Naive thymus-derived CD8-positive, alpha-beta T cell (primary cell): ENCODE results near the gene BANP. TPM values are rescaled to one million over a fixed set of nuclear protein-coding genes. Genes with fewer than 3 reads are reported as not detected.
A peak's percentile ranks its signal among the peaks of the same experiment; 100 is the strongest.
"Not testable (repeated sequence)": the region's sequence is repeated elsewhere in the genome, so short reads cannot be mapped to it uniquely, and the experiment has no call there.

Experiments
- ATAC-seq, 2 donors: fragments of 150-1000 bp; cut with Tn5 transposase in 1 of 2; sonication (Bioruptor Pico), chemical (Tn5 transposase) in 1 of 2; 1 replicate in 1 of 2; 2 replicates in 1 of 2; pipeline ENCODE4 v1.10.0; 2021; ENCODE audit warnings: mild to moderate bottlenecking in 2 of 2, moderate library complexity in 2 of 2
- POLR2A ChIA-PET: fragments of 350-600 bp; sonication (Branson Sonifier 250); formaldehyde crosslinking; loops from one replicate; lab custom pipeline; 2021; ENCODE audit warnings: antibody characterized with exemption; lab: Charles Lee
- DNase-seq, 10 donors: peaks; one replicate each; pipeline versions ENCODE4 v3.0.0 to v3.0.0-alpha.2; 2020 to 2022
- H3K27ac Mint-ChIP-seq, 10 donors: one replicate each; pipeline ENCODE4 v1.8.0; 2020 to 2022; ENCODE audit warnings: mild to moderate bottlenecking in 10 of 10, mixed read lengths in 10 of 10, moderate library complexity in 4 of 10, inconsistent platforms in 1 of 10
- H3K27me3 Mint-ChIP-seq, 5 donors: one replicate each; pipeline ENCODE4 v1.8.0; 2021 to 2022; ENCODE audit warnings: mixed read lengths in 5 of 5
- H3K36me3 Mint-ChIP-seq, 3 donors: one replicate each; pipeline ENCODE4 v1.8.0; 2020 to 2022; ENCODE audit warnings: mixed read lengths in 3 of 3, mild to moderate bottlenecking in 2 of 3, inconsistent platforms in 1 of 3
- H3K4me1 Mint-ChIP-seq, 4 donors: one replicate each; pipeline ENCODE4 v1.8.0; 2021 to 2022; ENCODE audit warnings: mixed read lengths in 4 of 4
- H3K4me3 Mint-ChIP-seq, 10 donors: one replicate each; pipeline ENCODE4 v1.8.0; 2020 to 2022; ENCODE audit warnings: mild to moderate bottlenecking in 10 of 10, mixed read lengths in 10 of 10, moderate library complexity in 6 of 10, inconsistent platforms in 1 of 10
- H3K9me3 Mint-ChIP-seq, 9 donors: one replicate each; pipeline ENCODE4 v1.8.0; 2020 to 2022; ENCODE audit warnings: mixed read lengths in 9 of 9, mild to moderate bottlenecking in 3 of 9, inconsistent platforms in 1 of 9, moderate library complexity in 1 of 9
- polyA plus RNA-seq, 3 donors: library from polyadenylated mRNA; unstranded; fragments of 300-500 nt; fragmentation: Illumina TruSeq; gene quantifications; one replicate each; pipeline ENCODE4 v1.2.3, GENCODE V29; 2021
- total RNA-seq, 8 experiments: library from RNA in 2 of 8; stranded (reverse) in 2 of 8; gene quantifications; one replicate each; pipeline ENCODE4 v1.2.3 and lab custom pipeline; 2021 to 2026

Gene BANP
- total and polyA plus RNA-seq, 5 experiments from 2014 or later = 13.4 to 89.4 (median 29.1) TPM

GRCh38 chr16:87966064-87966645 is 14.9 kb downstream of the BANP start:
- H3K27me3 Mint-ChIP-seq = no peaks in the 10 kb centered on the region
- ATAC-seq = no peak
- H3K4me1 Mint-ChIP-seq = peaks cover 44 to 75% (median 74%) of the 10 kb centered on the region in 4 donors
- peak overlapping the region in 8 of 10 donors; percentile 43 to 91 (median 70) for H3K27ac Mint-ChIP-seq
- peak overlapping the region in 8 of 10 donors; percentile 30 to 81 (median 54) for H3K4me3 Mint-ChIP-seq
- H3K9me3 Mint-ChIP-seq = peaks cover 0 to 4% (median 0%) of the 10 kb centered on the region in 9 donors
- POLR2A ChIA-PET = interaction anchor here (1.3 kb wide), 1 partner anchor 15 kb away, joined by 4 read pairs; the partner anchor contains the start of gene BANP
- no peak for DNase-seq
- H3K36me3 Mint-ChIP-seq = peaks cover 5 to 25% (median 13%) of the 10 kb centered on the region in 3 donors

DNA sequence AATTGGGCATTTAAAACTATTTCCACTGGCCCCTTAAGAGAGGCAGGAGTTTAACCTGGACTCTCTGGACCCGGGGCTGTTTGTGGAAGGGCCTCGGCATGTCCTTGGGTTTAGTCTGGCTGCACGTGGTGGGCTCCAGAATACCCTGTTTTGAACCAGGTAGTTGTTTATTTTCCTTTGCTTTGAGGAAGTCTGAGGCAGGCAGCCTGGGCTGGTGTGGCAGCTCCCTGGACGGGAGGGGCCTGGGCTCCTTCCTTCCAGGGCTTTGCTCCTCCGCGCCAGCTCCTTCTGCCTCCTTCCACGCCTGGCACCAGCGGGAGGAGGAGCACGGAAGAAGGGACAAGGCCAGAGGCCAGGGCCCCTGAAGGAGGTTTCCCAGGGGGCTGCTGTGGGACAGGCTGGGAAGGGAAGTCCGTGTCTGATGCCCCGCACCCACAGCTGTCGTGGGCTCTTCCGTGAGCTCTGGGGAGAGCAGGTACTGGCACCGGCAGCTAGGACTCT is 15.5 kb downstream of the BANP start:
- no peaks in the 10 kb centered on the region for H3K27me3 Mint-ChIP-seq
- H3K27ac Mint-ChIP-seq = peak overlapping the region in 9 of 10 donors; percentile 48 to 91 (median 66)
- POLR2A ChIA-PET = interaction anchor here (0.7 to 1.3 kb wide), 3 partner anchors 16 to 628 kb away, joined by 4 read pairs; partner anchors contain the start of gene BANP
- ATAC-seq (no peak), DNase-seq (no peak)
- H3K4me1 Mint-ChIP-seq = peaks cover 43 to 73% (median 70%) of the 10 kb centered on the region in 4 donors
- H3K4me3 Mint-ChIP-seq = peak overlapping the region in 9 of 10 donors; percentile 2 to 81 (median 60)
- H3K36me3 Mint-ChIP-seq = peaks cover 8 to 25% (median 16%) of the 10 kb centered on the region in 3 donors
- peaks cover 0 to 10% (median 4%) of the 10 kb centered on the region in 9 donors for H3K9me3 Mint-ChIP-seq

DNA sequence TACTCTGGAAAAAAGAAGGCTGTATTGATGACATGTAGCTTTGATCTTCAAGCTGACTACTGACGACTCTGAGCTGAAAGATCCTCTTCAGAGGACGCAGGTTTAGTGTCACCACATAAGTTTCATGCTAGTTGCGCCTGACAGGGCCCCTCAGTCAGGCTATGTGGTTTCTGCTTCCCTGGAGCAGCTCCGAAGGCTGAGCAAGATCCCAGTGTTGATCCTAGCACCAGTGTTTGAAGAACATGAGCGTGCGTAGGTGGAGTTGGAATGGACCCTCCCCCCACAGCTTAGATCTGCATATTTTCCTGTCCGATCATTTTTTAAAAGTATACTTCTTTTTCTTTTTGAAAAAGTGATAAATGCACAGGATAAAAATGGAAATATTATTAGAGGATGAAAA is 17.3 kb downstream of the BANP start:
- Mint-ChIP-seq H3K27me3 (no peaks in the 10 kb centered on the region), H3K27ac (peak overlapping the region in 1 of 10 donors; percentile 33), H3K36me3 (peaks cover 20 to 38% (median 25%) of the 10 kb centered on the region in 3 donors), H3K9me3 (peaks cover 0 to 25% (median 13%) of the 10 kb centered on the region in 9 donors), H3K4me3 (peak overlapping the region in 4 of 10 donors; percentile 7 to 43 (median 31)), H3K4me1 (peaks cover 39 to 76% (median 65%) of the 10 kb centered on the region in 4 donors)
- POLR2A ChIA-PET = no interaction called here
- DNase-seq (no peak), ATAC-seq (no peak)

DNA sequence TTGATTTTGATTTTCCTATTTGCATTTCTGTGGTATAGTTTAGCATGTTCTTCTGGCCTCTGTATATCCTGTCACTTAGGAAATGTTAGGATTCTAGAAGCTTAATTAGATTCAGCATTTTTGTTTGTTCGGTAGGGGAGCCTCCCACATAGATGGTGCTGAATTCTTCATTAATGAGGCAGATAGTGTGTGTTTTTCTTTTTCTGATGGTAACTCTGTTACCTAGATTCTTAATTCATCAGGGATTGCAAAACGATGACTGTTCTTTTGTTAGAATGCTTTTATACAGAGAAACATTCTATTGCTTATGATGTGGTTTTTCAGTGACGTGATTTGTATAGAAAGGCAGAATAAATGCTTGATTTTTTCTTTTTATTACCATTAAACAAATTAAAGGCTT is 19.0 kb downstream of the BANP start:
- Mint-ChIP-seq H3K4me3 (peak overlapping the region in 1 of 10 donors; percentile 9), H3K4me1 (peaks cover 35 to 66% (median 57%) of the 10 kb centered on the region in 4 donors), H3K9me3 (peaks cover 0 to 25% (median 13%) of the 10 kb centered on the region in 9 donors), H3K27me3 (no peaks in the 10 kb centered on the region), H3K27ac (peak overlapping the region in 2 of 10 donors; percentile 5 to 43), H3K36me3 (peaks cover 20 to 44% (median 29%) of the 10 kb centered on the region in 3 donors)
- ATAC-seq (no peak), DNase-seq (no peak)
- POLR2A ChIA-PET = no interaction called here

GRCh38 chr16:87971933-87972332 is 20.7 kb downstream of the BANP start:
- H3K36me3 Mint-ChIP-seq = peaks cover 20 to 60% (median 34%) of the 10 kb centered on the region in 3 donors

GRCh38 chr16:87973717-87974116 is 22.5 kb downstream of the BANP start:
- peaks cover 28 to 43% (median 37%) of the 10 kb centered on the region in 4 donors for H3K4me1 Mint-ChIP-seq
- no peaks in the 10 kb centered on the region for H3K27me3 Mint-ChIP-seq
- ATAC-seq (no peak), DNase-seq (no peak)
- peaks cover 0 to 25% (median 13%) of the 10 kb centered on the region in 9 donors for H3K9me3 Mint-ChIP-seq
- POLR2A ChIA-PET = no interaction called here
- H3K4me3 Mint-ChIP-seq = no peak overlapping the region
- no peak overlapping the region for H3K27ac Mint-ChIP-seq
- peaks cover 20 to 72% (median 40%) of the 10 kb centered on the region in 3 donors for H3K36me3 Mint-ChIP-seq

More at GRCh38 chr16:87971933-87972332, 20.7 kb downstream of the BANP start:
- Mint-ChIP-seq H3K4me3 (peak overlapping the region in 1 of 10 donors; percentile 54), H3K27ac (peak overlapping the region in 2 of 10 donors; percentile 69 to 83), H3K4me1 (peaks cover 30 to 49% (median 42%) of the 10 kb centered on the region in 4 donors), H3K27me3 (no peaks in the 10 kb centered on the region), H3K9me3 (peaks cover 0 to 25% (median 13%) of the 10 kb centered on the region in 9 donors)
- DNase-seq = no peak
- POLR2A ChIA-PET = no interaction called here
- ATAC-seq = no peak

- H3K4me3 Mint-ChIP-seq = peak overlapping the region in 1 of 10 donors; percentile 19
- peaks cover 0 to 25% (median 13%) of the 10 kb centered on the region in 9 donors for H3K9me3 Mint-ChIP-seq
- peaks cover 29 to 42% (median 35%) of the 10 kb centered on the region in 4 donors for H3K4me1 Mint-ChIP-seq
- H3K27me3 Mint-ChIP-seq = no peaks in the 10 kb centered on the region
- no peak for ATAC-seq
- POLR2A ChIA-PET = no interaction called here
- H3K36me3 Mint-ChIP-seq = peaks cover 20 to 72% (median 43%) of the 10 kb centered on the region in 3 donors
- DNase-seq = no peak
- no peak overlapping the region for H3K27ac Mint-ChIP-seq
These were observed 22.9 kb downstream of the BANP start for GRCh38 chr16:87974178-87974577.

DNA sequence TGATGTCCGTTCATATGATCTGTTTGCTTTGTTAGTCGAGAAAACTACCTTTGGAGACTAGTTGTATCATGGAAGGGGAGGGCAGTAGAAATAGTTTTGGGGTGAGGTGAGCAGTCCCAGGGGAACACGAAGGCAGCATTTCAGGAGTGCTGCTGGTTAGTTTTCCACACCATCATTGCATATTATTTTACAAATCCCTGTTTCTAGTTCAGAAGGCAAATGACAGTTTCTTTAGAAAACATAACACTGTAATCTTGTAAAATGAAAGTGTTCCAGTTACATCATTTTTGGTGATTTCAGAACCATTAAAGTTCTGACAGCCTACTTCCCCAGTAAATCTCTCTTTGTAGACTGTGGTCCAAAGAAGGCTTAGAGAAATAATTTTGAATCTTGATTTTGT is 25.4 kb downstream of the BANP start:
- DNase-seq = no peak
- no peak overlapping the region for H3K4me3 Mint-ChIP-seq
- POLR2A ChIA-PET = no interaction called here
- H3K9me3 Mint-ChIP-seq = peaks cover 0 to 16% (median 7%) of the 10 kb centered on the region in 9 donors
- ATAC-seq = no peak
- peaks cover 22 to 53% (median 36%) of the 10 kb centered on the region in 4 donors for H3K4me1 Mint-ChIP-seq
- H3K36me3 Mint-ChIP-seq = peaks cover 17 to 72% (median 35%) of the 10 kb centered on the region in 3 donors
- H3K27me3 Mint-ChIP-seq = no peaks in the 10 kb centered on the region
- peak overlapping the region in 1 of 10 donors; percentile 47 for H3K27ac Mint-ChIP-seq

- no peak for ATAC-seq
- Mint-ChIP-seq H3K9me3 (peaks cover 0 to 1% (median 0%) of the 10 kb centered on the region in 9 donors), H3K4me3 (no peak overlapping the region), H3K4me1 (peaks cover 9 to 55% (median 37%) of the 10 kb centered on the region in 4 donors), H3K36me3 (peaks cover 8 to 73% (median 34%) of the 10 kb centered on the region in 3 donors), H3K27ac (no peak overlapping the region), H3K27me3 (no peaks in the 10 kb centered on the region)
- no peak for DNase-seq
- POLR2A ChIA-PET = no interaction called here
These were observed 26.9 kb downstream of the BANP start for GRCh38 chr16:87978127-87978526.

- Mint-ChIP-seq H3K4me1 (peaks cover 3 to 54% (median 33%) of the 10 kb centered on the region in 4 donors), H3K4me3 (no peak overlapping the region), H3K36me3 (peaks cover 8 to 79% (median 37%) of the 10 kb centered on the region in 3 donors), H3K27ac (peak overlapping the region in 6 of 10 donors; percentile 14 to 74 (median 48)), H3K27me3 (no peaks in the 10 kb centered on the region), H3K9me3 (no peaks in the 10 kb centered on the region)
- ATAC-seq (no peak), DNase-seq (no peak)
- POLR2A ChIA-PET = no interaction called here
These were observed 28.1 kb downstream of the BANP start for GRCh38 chr16:87979352-87979751.

- peak overlapping the region in 6 of 10 donors; percentile 3 to 23 (median 19) for H3K4me3 Mint-ChIP-seq
- ATAC-seq (peak; percentile 37 to 57), DNase-seq (peak in 2 of 10 donors; percentile 17 to 40)
- H3K27ac Mint-ChIP-seq = peak overlapping the region in 9 of 10 donors; percentile 5 to 74 (median 60)
- POLR2A ChIA-PET, H3K9me3 Mint-ChIP-seq, H3K27me3 Mint-ChIP-seq: not testable (repeated sequence)
- peaks cover 8 to 83% (median 41%) of the 10 kb centered on the region in 3 donors for H3K36me3 Mint-ChIP-seq
- H3K4me1 Mint-ChIP-seq = peaks cover 0 to 57% (median 30%) of the 10 kb centered on the region in 4 donors
These were observed 28.8 kb downstream of the BANP start for GRCh38 chr16:87979911-87980630.

- Mint-ChIP-seq H3K27ac (peak overlapping the region; percentile 13 to 93 (median 65)), H3K36me3 (peaks cover 8 to 84% (median 40%) of the 10 kb centered on the region in 3 donors), H3K4me1 (peaks cover 0 to 61% (median 30%) of the 10 kb centered on the region in 4 donors), H3K4me3 (peak overlapping the region in 6 of 10 donors; percentile 28 to 61 (median 45))
- DNase-seq = peak in 3 of 10 donors; percentile 68 to 75 (median 72)
- H3K27me3 Mint-ChIP-seq, POLR2A ChIA-PET, H3K9me3 Mint-ChIP-seq: not testable (repeated sequence)
- ATAC-seq = peak; percentile 83 to 89
These were observed 30.1 kb downstream of the BANP start for GRCh38 chr16:87981376-87981775.
